HG03045 (cell line): ENCODE data around the gene NECTIN1.

Experiments used
- ATAC-seq: cut with Tn5 transposase; IDR thresholded peaks from one replicate; pipeline ENCODE4 v1.9.1; 2021; ENCODE audit warnings: mild to moderate bottlenecking, moderate library complexity; ENCODE audit not compliant: unreplicated experiment

Gene NECTIN1

DNA sequence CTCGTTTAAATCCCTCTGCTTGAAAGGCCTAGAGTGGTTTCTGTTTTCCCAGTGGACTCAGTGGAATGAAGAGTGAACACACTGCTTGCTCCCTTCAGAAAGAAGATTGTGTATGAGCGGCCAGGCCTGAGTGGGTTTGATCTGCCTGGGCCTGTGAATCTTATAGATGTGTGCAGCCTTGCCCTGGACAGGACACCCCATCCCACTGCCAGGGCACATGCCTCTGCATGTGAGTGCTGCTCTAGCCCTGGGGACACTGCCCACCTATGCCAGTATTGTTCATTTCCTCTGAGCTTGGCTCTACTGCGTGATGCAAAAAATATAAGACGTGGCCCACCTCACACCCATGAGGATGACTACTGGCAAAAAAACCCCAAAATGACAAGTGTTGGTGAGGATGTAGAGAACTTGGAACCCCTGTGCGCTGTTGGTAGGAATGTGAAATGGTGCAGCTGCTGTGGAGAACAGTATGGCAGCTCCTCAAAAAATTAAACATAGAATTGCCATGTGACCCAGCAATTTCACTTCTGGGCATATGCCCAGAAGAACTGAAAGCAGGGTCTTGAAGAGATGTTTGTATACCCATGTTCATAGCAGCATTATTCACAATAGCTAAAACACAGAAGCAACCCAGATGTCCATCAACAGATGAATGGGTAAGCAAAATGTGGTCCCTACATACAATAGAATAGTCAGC, 27.3 kb upstream of the NECTIN1 start:
- no peak for ATAC-seq

GRCh38 chr11:119755356-119756071, 26.5 kb upstream of the NECTIN1 start:
- ATAC-seq, result no peak

- ATAC-seq, result no peak
Measured at GRCh38 chr11:119754656-119755355, 25.8 kb upstream of the NECTIN1 start.

GRCh38 chr11:119754199-119754598, 25.2 kb upstream of the NECTIN1 start:
- no peak for ATAC-seq

DNA sequence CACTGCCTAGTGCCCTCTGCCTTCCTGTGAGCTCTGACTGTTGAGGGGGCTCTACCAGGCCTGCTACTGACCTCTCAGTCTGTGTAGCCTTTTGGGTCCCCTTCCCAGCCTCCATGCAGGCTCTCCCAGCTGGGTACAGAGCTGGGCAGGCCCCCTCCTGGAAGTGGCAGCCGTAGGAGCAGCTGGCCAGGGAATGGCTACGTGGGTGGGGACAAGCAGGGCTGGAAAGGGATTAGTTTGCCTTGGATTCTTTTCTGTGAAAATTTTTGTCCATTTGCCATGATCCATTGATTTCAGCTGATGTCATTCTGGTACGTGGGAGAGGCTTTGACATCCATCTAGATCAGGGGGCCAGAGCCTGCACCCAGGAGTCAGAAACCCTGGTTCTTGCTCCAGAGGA, 23.9 kb upstream of the NECTIN1 start:
- ATAC-seq, result no peak

DNA sequence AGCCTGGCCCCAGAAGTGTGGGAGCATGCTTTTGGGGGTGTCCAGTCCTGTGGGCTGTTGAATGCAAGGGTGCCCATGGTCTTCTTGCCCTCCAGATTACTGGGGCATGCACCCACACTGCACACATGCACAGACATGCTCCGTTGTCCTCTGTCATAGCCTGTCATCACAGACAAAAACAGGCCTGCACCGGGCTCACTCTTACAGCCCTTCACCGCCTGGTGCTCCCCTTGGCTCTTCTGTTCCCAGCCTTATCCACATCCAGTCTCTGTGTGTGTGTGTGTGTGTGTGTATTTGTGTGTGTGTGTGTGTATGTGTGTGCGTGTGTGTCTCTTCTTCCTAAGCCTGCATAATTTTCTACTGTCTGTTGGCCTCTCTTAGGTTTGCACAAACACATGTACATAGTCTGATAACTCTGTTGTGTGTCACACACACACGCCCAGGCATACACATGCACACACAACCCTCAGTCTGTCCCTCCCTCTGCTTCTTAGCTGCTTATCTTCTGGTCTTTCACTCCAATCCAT, 23.4 kb upstream of the NECTIN1 start:
- ATAC-seq, result no peak

DNA sequence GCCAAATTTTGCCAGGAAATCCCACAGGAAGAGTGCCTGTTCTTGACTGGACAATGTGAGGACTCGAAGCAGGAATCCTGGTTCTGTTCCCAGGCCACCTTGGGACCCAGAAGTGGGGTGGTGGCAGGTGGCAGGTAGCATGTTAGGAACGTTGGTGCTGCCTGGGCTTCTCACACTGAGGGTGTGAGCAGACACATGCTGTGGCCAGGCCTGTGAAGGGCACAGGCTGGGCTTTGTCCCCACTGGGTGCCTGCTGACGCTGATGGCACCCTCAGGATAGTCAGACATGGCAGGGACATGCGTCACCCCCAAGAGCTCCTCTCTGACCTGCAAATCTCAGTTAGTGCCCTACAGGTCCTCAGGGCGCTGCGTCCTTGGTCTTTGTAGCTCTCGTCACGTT, 21.1 kb upstream of the NECTIN1 start:
- ATAC-seq, result no peak

GRCh38 chr11:119749006-119749565, 20.1 kb upstream of the NECTIN1 start:
- no peak for ATAC-seq

DNA sequence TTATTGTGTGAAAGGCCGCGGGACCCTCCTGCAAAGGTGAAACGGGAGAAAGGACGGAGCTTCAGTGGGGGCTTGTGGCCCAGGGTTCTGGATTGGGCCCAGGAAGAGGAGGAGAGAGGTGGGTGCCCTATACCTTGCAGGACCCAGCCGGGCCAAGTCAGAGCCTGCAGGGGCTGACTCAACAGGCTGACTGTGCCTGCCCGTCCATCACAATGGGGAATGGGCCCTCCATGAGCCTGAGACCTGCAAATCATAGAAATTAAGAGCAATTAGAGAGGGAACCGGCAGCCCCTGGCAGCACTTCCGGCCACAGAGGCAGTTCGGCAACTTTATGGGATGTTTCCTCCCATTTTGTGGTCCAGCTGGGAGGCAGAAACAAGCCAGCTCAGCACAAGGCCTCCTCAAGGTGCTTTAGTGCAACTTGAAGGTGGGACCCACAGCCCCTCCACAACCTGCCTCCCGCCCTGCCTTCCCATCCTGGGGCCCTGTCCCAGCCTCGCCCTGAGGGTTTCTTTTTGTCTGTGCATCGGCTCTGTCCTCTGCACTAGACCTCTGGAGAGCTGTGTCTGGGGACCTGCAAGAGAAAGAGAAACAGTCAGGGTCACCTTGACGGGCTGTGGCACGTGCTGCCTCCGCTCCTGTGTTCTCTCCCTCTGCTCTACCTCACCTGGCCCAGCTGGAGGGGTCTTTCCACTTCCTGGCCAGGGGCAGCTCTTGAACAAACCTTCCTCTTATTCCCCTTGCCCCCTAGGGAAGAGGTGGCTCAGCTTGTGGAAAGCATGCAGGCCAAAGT, 19.1 kb upstream of the NECTIN1 start:
- no peak for ATAC-seq

DNA sequence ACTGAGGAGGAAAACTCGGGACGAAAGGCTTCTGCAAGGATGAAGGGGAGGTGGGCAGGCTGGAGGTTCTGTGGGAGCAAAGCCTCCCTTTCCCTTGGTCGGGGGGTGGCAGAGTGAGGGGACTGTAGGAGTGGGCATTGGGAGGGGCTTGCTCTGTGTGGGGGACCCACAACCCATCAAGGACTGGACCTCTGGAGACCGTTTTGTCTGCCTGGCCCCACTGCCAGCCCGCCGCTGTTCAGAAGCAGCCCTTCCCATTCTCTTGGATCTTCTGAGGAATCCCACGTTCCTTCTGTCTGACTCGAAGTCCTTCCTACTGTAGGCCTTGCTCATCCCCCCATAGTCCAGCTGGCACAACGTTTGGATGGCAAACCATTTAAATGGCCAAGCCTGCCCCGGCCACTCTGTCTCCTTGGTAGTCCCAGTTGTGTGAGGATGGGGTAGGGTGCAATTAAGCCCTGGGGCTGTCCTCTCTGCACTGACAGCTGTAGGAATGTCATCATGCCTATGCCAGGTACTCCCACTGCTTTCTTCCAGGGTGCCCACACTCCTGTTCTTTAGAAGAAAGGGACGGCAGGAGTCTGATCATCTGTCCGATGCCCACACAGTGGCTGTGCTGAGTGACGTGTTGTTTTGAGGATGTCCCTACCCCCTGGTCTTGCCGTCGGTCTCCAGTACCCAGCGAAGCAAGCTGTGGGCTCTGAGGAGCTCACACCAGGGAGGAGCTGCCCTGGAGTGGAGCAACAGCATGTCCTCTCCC, 17.0 kb upstream of the NECTIN1 start:
- ATAC-seq, result no peak

GRCh38 chr11:119745112-119745511, 16.1 kb upstream of the NECTIN1 start:
- ATAC-seq, result no peak

DNA sequence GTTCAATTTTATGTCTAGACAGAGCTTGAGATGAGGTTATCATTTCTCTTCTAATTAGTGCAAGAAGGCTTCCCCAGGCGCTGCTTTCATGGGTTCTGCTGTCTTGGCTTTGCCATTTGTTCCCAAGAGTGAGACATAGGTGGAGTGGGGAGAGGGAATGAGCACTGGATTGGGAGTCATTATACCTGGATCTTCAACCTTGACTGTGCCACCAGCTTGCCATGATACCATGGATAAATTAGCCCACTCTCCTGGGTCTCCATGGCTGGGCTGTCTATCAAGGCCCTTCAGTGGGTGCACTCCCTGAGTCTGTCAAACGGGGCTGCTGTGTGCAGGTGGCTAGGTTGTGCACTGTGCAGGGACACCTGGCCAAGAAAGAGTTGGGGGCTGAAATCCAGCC, 15.6 kb upstream of the NECTIN1 start:
- ATAC-seq, result no peak

- ATAC-seq, result no peak
Measured at GRCh38 chr11:119743006-119743405, 14.0 kb upstream of the NECTIN1 start.

DNA sequence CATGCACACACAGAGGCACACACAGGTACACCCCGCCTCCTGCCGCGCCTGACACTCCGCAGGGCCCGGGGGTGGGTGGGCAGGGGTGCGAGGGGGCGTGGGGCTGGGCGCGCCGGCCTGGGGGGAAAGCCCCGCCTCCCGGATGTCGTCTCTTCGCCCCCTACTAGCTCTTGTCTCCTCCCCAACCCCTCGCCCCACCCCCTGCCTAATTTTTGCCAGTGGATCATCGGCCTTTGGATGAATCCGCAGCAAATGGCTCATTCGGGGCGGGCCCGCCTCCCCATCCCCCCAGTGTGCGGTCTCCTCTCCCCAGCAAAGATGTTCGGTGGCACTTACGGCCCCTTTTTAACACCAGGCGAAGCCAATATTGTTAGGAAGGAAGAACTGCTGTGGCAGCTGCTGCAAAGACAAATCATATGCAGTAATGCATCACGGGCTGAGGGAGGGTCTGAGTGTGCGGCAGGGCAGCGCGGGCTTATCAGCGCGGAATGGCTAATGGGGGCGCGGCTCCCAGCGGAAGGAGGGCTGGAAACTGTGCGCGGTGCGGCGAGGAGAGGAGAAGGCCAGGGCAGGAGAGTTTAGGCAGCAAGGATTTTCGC, 13.4 kb upstream of the NECTIN1 start:
- ATAC-seq, result no peak

DNA sequence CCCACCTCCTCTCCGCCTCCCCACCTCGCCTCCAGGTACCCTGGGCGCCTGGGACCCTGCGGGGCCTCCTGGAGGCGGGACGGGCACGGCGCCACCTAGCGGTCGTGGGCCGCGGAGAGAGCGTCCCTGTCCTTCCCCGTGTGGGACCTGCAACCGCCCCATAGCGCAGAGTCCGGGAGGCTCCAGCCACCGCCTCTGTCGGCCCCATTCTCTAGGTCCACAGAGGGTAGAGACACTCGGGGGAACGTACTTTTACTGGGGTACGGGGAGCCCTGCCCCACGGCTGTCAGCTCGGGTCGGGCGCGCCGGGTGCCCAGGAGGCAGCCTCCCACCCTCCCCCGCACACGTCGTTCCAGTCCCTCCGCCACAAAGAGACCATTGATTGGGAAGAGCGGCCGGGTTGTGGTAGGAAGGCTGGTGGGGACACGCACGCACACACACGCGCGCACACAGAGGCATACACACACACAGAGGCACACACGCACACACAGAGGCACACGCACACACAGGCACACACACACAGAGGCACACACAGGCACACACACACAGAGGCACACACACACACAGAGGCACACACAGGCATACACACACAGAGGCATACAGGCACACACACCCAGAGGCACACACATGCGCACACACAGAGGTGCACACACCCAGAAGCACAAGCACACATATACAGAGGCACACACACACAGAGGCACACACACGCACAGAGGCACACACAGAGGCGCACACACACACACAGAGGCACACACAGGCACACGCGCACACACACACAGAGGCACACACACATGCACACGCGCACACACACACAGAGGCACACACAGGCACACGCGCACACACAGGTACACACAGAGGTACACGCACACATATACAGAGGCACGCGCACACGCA, 12.6 kb upstream of the NECTIN1 start:
- ATAC-seq, result peak; percentile 48

- ATAC-seq, result no peak
Measured at GRCh38 chr11:119739975-119740374, 11.0 kb upstream of the NECTIN1 start.

- no peak for ATAC-seq
Measured at GRCh38 chr11:119739021-119739703, 10.2 kb upstream of the NECTIN1 start.

DNA sequence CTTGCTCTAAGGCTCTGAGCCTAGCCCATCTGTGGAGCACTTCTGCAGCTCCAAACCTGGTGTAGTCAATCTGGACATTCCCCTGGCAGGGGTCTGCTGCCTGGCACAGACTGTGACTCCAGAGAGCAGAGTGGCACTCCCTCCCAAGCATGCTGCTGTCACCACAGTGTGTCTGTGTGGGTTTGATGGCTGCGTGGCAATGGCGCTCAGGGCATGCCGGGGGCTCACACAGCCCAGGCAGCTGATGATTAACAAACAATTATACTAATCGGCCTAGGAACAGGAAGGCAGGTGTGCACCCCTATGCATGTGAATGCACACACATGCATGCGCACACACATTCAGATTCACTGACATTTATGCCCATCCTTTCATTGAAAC, 9.0 kb upstream of the NECTIN1 start:
- ATAC-seq, result no peak
